ENCODE results near the gene ANXA4. TPM values are rescaled to one million over a fixed set of nuclear protein-coding genes. Genes with fewer than 3 reads are reported as not detected.

ANXA4 gene
- total RNA-seq, 1 donor from 2014 or later, result 4.7 TPM

DNA sequence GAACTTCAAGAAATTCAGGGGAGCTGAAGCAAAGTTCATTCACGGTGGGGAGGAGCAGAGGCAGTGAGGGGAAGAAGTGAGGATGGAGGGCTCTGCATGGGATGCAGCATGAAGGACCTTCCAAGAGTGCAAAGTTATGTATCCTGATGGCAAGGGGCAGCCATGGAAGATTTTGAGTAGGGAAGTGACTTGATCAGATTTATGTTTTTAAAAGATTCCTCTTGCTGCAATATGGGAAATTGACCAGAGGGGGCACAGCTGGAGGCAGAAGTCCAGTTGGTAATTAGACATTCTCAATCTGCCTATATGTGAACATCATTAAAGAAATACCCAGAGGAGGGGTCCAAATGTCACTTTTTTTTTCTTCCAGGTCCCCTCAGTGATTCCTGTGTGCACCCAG is 21.5 kb upstream of the ANXA4 start:
- Histone ChIP-seq H3K27me3 (no peaks in the 10 kb centered on the region), H3K9me3 (ENCODE audit: low read depth) (no peaks in the 10 kb centered on the region), H3K27ac (no peak overlapping the region), H3K9ac (no peak overlapping the region), H2AFZ (replicated peaks) (no peak overlapping the region), H3F3A (ENCODE audit: low read depth) (peaks cover 12% of the 10 kb centered on the region), H4K20me1 (ENCODE audit: low read depth) (no peaks in the 10 kb centered on the region), H3K4me1 (peaks cover 6% of the 10 kb centered on the region), H3K79me2 (ENCODE audit: low read depth) (no peaks in the 10 kb centered on the region), H3K4me2 (no peak overlapping the region), H3K36me3 (no peaks in the 10 kb centered on the region), H3K4me3 (no peak overlapping the region)
- H3K27ac Mint-ChIP-seq, result no peak overlapping the region
- peaks cover 27% of the 10 kb centered on the region for H3K4me1 Mint-ChIP-seq
- no peaks in the 10 kb centered on the region for H3K36me3 Mint-ChIP-seq
- H3K9me3 Mint-ChIP-seq, result no peaks in the 10 kb centered on the region
- H3K27me3 Mint-ChIP-seq (ENCODE audit: insufficient read depth, low read depth), result peaks cover 2% of the 10 kb centered on the region
- DNase-seq (ENCODE audit: low spot score), result no peak
- TF ChIP-seq, protein P1, sequence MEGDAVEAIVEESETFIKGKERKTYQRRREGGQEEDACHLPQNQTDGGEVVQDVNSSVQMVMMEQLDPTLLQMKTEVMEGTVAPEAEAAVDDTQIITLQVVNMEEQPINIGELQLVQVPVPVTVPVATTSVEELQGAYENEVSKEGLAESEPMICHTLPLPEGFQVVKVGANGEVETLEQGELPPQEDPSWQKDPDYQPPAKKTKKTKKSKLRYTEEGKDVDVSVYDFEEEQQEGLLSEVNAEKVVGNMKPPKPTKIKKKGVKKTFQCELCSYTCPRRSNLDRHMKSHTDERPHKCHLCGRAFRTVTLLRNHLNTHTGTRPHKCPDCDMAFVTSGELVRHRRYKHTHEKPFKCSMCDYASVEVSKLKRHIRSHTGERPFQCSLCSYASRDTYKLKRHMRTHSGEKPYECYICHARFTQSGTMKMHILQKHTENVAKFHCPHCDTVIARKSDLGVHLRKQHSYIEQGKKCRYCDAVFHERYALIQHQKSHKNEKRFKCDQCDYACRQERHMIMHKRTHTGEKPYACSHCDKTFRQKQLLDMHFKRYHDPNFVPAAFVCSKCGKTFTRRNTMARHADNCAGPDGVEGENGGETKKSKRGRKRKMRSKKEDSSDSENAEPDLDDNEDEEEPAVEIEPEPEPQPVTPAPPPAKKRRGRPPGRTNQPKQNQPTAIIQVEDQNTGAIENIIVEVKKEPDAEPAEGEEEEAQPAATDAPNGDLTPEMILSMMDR (IDR thresholded peaks at IDR 0.05), result peak; percentile 34
- TF ChIP-seq EZH2 (IDR thresholded peaks at IDR 0.05), result no peak
- H3K4me3 Mint-ChIP-seq, result no peak overlapping the region

DNA sequence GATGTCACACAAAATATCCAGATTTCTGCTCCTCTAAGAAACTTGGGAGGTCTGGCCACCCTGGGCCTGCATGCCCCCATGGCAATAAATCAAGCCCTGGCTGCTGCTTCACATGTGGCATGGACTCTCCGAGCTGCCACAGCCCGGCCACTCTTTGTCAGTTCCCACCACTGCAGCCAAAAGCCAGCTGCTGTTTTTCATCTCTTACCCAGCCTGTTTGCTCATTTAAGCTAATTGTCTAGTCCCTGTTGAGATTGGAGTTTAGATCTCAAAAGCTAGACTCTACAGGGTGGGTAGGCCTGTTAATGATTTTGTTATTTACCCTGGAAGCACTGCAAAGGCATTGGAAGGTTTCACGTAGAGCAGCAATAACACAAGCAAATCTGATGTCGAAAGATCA is 20.9 kb upstream of the ANXA4 start:
- no peak overlapping the region for H3K9ac ChIP-seq
- Mint-ChIP-seq H3K36me3 (no peaks in the 10 kb centered on the region), H3K27me3 (ENCODE audit: insufficient read depth, low read depth) (peaks cover 2% of the 10 kb centered on the region), H3K4me3 (no peak overlapping the region), H3K27ac (no peak overlapping the region), H3K9me3 (no peaks in the 10 kb centered on the region), H3K4me1 (peaks cover 27% of the 10 kb centered on the region)
- H3K36me3 ChIP-seq, result no peaks in the 10 kb centered on the region
- no peaks in the 10 kb centered on the region for H3K9me3 ChIP-seq (ENCODE audit: low read depth)
- no peak overlapping the region for H3K4me3 ChIP-seq
- TF ChIP-seq, protein P1 (IDR thresholded peaks at IDR 0.05), result no peak
- TF ChIP-seq EZH2 (IDR thresholded peaks at IDR 0.05), result no peak
- no peak for TF ChIP-seq EZH2phosphoT487 (IDR thresholded peaks at IDR 0.05)
- no peaks in the 10 kb centered on the region for H3K79me2 ChIP-seq (ENCODE audit: low read depth)
- no peaks in the 10 kb centered on the region for H4K20me1 ChIP-seq (ENCODE audit: low read depth)
- H3K4me1 ChIP-seq, result peaks cover 6% of the 10 kb centered on the region
- peaks cover 12% of the 10 kb centered on the region for H3F3A ChIP-seq (ENCODE audit: low read depth)
- no peak overlapping the region for H2AFZ ChIP-seq (replicated peaks)
- no peak overlapping the region for H3K27ac ChIP-seq
- H3K27me3 ChIP-seq, result no peaks in the 10 kb centered on the region
- H3K4me2 ChIP-seq, result no peak overlapping the region
- DNase-seq (ENCODE audit: low spot score), result no peak

DNA sequence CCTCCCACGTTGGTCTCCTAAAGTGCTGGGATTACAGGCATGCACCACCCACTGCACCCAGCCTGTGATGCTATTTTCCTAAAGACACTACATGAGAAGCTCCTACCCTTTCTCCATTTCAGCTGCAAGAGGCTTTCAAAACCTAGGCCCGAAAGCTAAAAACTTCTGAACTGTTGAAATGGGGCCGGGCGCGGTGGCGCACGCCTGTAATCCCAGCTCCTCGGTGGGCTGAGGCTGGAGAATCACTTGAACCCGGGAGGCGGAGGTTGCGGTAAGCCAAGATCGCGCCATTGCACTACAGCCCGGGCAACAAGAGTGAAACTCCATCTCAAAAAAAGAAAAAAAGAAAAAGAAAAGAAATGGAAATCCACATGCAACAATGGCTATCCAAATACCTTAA is 18.1 kb upstream of the ANXA4 start:
- no peaks in the 10 kb centered on the region for H3K9me3 Mint-ChIP-seq
- Histone ChIP-seq H3K4me1 (no peaks in the 10 kb centered on the region), H4K20me1 (ENCODE audit: low read depth) (no peaks in the 10 kb centered on the region), H3K36me3 (no peaks in the 10 kb centered on the region), H3K9me3 (ENCODE audit: low read depth) (no peaks in the 10 kb centered on the region), H3K4me2 (no peak overlapping the region), H3K4me3 (no peak overlapping the region), H3F3A (ENCODE audit: low read depth) (peaks cover 8% of the 10 kb centered on the region), H3K27me3 (no peaks in the 10 kb centered on the region), H3K79me2 (ENCODE audit: low read depth) (no peaks in the 10 kb centered on the region), H3K9ac (no peak overlapping the region), H3K27ac (no peak overlapping the region), H2AFZ (replicated peaks) (no peak overlapping the region)
- peaks cover 6% of the 10 kb centered on the region for H3K4me1 Mint-ChIP-seq
- no peak overlapping the region for H3K27ac Mint-ChIP-seq
- H3K27me3 Mint-ChIP-seq (ENCODE audit: insufficient read depth, low read depth), result peaks cover 2% of the 10 kb centered on the region
- no peaks in the 10 kb centered on the region for H3K36me3 Mint-ChIP-seq
- DNase-seq (ENCODE audit: low spot score), result no peak
- no peak overlapping the region for H3K4me3 Mint-ChIP-seq
- TF ChIP-seq, protein P1 (IDR thresholded peaks at IDR 0.05), result no peak
- TF ChIP-seq EZH2phosphoT487 (IDR thresholded peaks at IDR 0.05) (no peak), EZH2 (IDR thresholded peaks at IDR 0.05) (no peak)
